Hematopoietic multipotent progenitor cell treated with erythropoietin and hydrocortisone succinate and interleukin-3 and kit ligand, for 15 days (in vitro differentiated cells): ENCODE measurements around the gene ARL17B.
A peak's percentile ranks its signal among the peaks of the same experiment; 100 is the strongest.
"Not testable (repeated sequence)": the region's sequence is repeated elsewhere in the genome, so short reads cannot be mapped to it uniquely, and the experiment has no call there.

Experiments used
- DNase-seq: peaks from one replicate; pipeline ENCODE4 v3.0.0-alpha.2; 2015; ENCODE audit warnings: low spot score

Gene ARL17B

GRCh38 chr17:46290906-46291546, 70.5 kb downstream of the ARL17B start:
- peak; percentile 11 for DNase-seq

GRCh38 chr17:46287587-46287986, 74.0 kb downstream of the ARL17B start:
- DNase-seq: not testable (repeated sequence)

DNA sequence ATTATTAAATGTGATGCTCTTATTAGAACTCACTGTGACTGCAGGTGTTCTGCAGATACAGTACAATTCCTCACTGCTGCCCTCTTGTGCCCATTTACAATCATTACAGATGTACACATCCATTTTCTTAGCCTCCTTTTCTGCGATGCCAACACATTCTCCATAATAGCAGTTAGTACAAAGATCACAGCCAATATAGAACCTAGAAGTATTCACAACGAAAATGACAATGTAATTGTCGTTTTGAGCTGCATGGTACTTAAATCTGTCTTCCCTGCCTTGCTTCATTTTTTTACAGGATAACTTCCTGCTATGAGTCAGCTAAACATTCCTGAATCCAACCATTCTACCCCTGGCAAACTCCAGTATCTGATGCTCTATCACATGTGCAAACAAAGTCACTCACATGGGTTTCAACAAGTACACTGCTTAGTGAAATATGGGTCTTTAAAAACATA, 74.8 kb downstream of the ARL17B start:
- peak; percentile 85 for DNase-seq

GRCh38 chr17:46285500-46285899, 76.1 kb downstream of the ARL17B start:
- DNase-seq: not testable (repeated sequence)

DNA sequence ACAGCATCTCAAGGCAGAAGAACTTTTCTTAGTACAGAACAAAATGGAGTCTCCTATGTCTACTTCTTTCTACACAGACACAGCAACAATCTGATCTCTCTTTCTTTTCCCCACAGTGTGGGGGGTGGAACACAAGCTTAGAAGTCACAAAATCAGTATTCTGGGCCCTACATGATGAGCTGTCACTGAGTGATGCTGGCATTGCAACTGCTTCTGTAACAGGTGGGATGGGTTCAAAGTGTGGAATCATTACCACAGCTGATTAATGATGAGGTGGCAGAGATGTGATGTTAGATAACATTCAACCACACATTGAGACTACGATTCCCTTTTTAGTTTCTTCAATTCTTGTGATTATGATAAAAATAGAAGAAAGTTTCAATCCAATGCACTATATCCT, 77.1 kb downstream of the ARL17B start:
- not testable (repeated sequence) for DNase-seq

GRCh38 chr17:46282635-46283034, 78.9 kb downstream of the ARL17B start:
- not testable (repeated sequence) for DNase-seq

DNA sequence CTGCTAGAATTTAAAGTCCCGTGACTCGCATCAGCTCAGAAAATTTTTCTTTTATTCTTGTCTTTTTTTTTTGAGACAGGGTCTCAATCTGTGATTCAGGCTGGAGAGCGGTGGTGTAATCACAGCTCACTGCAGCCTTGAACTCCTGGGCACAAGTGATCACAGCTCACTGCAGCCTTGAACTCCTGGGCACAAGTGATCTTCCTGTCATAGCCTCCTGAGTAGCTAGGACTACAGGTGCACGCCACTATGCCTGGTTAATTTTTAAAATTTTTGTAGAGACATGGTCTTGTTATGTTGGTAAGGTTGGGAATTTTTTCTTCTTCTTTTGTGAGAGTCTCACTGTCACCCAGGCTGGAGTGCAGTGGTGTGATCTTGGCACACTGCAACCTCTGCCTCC, 80.2 kb downstream of the ARL17B start:
- DNase-seq: not testable (repeated sequence)

GRCh38 chr17:46276728-46277479, 84.7 kb downstream of the ARL17B start:
- DNase-seq: peak; percentile 5

DNA sequence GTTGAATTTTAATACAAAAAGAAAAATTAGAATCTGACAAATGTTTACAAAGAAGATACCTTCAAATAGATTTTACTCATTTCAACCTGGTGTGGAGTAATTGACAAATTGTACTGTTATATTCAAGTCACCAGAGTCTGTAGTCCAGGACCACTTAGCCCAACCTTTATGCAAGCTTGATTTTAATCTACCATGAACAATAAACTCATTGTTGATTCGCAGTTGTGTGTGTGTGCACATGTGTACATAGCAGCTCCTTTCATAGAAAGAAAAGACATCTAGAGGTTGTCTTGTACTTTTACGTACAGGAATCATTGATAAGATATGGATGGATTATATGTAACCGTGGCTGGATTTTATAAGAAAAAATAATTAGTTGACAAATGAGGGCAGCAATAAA, 87.3 kb downstream of the ARL17B start:
- DNase-seq: no peak

GRCh38 chr17:46273541-46274236, 87.9 kb downstream of the ARL17B start:
- DNase-seq: no peak

GRCh38 chr17:46270032-46270431, 91.5 kb downstream of the ARL17B start:
- no peak for DNase-seq

DNA sequence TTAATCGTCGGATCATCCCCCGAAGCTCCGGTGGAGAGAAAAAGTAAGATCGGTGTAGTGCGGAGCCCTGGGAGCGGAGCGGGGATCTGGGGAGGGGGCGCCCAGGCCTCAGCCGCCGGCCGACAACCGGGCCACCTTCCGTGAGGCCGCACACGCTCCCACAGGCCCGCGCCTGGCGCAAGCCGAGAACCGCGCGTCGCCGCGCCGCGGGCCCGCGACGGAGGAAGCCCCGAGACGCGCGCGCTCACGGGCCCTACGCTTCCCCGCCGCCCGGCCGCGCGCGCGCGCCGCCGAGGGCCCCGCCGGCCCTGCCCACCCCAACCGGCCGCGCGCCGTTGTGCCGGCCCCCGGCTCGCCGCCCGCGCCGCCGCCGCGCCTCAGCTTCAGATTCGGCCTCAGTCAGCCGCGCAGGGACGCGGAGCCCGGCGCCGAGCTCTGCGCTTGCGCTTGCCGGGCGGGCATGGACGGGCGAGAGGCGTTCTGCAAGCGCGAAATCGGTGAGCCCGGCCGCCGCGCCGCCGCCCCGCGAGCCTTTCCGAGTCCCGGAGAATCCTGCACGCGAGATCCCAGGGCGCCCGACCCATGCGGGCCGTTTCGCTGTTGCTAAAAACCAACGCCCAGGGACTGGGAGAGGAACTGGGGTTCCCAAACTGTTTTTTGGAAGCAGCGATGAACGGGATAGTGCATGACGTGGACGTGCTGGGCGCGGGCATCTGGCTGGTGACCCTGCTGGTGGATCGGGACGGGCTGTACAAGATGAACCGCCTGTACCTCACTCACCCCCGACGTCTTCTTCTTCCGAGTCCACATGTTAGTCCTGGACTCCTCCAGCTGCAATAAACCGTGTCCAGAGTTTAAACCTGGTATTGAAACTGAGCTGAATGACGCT, 94.7 kb downstream of the ARL17B start:
- peak; percentile 58 for DNase-seq

GRCh38 chr17:46266063-46266655, 95.4 kb downstream of the ARL17B start:
- not testable (repeated sequence) for DNase-seq

- DNase-seq: no peak
Measured at GRCh38 chr17:46264456-46265198, 96.9 kb downstream of the ARL17B start.

DNA sequence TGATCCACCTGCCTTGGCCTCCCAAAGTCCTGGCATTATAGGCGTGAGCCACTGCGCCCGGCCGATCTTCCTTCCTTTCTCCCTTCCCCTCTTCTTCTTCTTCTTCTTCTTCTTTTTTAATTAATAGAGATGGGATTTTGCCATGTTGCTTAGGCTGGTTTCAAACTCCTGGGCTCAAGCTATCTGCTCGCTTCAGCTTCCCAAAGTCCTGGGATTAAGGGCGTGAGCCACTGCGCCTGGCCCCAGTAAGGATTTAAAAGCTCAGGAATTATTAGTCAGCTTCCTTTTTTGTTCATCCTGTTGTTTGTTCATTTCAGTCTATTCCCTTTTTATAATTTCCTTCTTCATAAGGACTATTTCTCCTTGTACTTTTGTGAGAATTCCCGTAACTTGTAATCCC, 99.3 kb downstream of the ARL17B start:
- DNase-seq: no peak

DNA sequence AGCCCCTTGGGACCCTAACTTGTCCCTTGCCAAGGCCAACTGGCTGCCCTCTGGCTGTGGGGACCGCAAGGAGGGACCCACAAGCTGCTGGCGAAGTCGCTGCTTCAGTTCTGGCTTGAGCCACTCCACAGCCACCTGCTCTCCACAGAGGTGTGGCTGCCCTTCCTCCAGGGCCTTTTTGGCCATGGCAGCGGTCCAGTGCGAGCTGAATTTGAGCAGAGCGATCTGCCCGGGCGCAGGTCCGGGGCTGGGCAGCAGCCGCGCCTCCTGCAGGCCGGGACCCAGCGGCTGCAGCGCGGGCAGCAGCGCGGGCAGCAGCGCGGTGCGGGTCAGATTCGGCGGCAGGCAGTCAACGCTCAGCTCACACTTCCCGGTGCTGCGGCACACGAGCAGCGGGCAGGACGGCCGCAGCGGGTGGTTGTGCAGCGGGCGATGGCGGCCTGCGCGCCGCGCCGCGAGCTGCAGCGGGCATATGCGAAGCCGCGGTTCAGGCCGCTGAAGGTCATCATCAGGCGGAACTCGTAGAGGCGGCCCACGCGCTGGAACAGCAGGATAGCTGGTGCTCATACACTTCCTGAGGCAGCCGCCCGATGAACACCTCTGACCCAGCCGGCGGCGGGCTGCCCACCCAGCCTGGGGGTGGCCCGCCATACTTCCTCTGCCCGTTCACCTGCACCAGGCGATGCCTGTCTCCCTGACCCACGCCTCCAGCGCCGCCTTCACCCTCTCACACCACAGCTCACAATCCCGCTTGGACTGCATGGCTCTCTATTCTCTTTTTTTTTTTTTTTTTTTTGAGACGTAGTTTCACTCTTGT, 101.5 kb downstream of the ARL17B start:
- DNase-seq: not testable (repeated sequence)

DNA sequence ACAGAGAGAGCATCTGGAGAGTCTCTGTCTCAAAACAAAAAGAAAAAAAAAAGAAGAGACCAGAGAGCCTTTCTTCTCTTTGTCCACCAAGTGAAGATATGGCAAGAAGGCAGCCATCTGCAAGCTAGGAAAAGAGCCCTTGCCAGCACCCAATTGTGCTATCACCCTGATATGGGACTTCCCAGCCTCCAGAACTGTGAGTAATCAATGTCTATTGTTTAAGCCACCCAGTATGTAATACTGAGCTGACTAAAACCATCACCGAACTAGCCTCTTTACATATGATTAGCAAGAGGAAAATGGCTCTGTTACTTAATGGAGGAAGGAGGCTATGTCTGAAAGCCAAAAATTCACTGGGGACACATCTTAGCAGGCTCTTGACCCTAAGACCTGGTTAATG, 105.2 kb downstream of the ARL17B start:
- DNase-seq: not testable (repeated sequence)

GRCh38 chr17:46254215-46254614, 107.4 kb downstream of the ARL17B start:
- not testable (repeated sequence) for DNase-seq

GRCh38 chr17:46253722-46254121, 107.8 kb downstream of the ARL17B start:
- peak; percentile 80 for DNase-seq

- not testable (repeated sequence) for DNase-seq
Measured at GRCh38 chr17:46252804-46253203, 108.8 kb downstream of the ARL17B start.
